Measurements from ENCODE around the gene UNC93B1.
"Not testable (repeated sequence)": the region's sequence is repeated elsewhere in the genome, so short reads cannot be mapped to it uniquely, and the experiment has no call there.

UNC93B1 gene

DNA sequence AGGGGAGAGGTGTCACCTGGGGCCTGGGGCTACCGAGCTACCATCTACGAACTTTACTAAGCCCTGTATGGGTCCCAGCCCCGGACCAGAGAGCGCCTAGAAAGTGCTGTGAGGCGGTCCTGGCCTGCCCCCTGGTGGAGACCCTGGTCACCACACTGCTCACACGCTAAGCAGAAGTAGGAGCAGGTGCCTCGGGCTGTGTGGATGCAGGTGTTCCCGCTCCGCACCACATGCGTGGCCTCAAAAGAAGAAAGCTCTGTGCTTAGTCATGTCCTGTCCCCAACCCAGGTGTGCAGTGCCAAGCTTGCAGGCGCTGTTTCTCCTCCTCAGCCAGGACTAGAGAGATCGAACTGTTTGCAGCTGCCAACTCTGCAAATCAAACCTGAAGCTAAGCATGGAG, 10.1 kb downstream of the UNC93B1 start:
- TF ChIP-seq, protein P1, sequence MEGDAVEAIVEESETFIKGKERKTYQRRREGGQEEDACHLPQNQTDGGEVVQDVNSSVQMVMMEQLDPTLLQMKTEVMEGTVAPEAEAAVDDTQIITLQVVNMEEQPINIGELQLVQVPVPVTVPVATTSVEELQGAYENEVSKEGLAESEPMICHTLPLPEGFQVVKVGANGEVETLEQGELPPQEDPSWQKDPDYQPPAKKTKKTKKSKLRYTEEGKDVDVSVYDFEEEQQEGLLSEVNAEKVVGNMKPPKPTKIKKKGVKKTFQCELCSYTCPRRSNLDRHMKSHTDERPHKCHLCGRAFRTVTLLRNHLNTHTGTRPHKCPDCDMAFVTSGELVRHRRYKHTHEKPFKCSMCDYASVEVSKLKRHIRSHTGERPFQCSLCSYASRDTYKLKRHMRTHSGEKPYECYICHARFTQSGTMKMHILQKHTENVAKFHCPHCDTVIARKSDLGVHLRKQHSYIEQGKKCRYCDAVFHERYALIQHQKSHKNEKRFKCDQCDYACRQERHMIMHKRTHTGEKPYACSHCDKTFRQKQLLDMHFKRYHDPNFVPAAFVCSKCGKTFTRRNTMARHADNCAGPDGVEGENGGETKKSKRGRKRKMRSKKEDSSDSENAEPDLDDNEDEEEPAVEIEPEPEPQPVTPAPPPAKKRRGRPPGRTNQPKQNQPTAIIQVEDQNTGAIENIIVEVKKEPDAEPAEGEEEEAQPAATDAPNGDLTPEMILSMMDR (conservative IDR thresholded peaks at IDR 0.05; ENCODE audit: low read length) = peak; percentile 58
- not testable (repeated sequence) for H3K9me2 ChIP-seq (replicated peaks; ENCODE audit: low read depth, low read length); H3K36me3 ChIP-seq (ENCODE audit: insufficient read depth, low read length); H3K9ac ChIP-seq (ENCODE audit: low read depth, low read length, poor library complexity, severe bottlenecking); H3F3A ChIP-seq (ENCODE audit: low read depth); H3K27me3 ChIP-seq (ENCODE audit: insufficient read depth, low read length, poor library complexity, severe bottlenecking); H4K20me1 ChIP-seq (ENCODE audit: insufficient read depth, low read length, poor library complexity, severe bottlenecking); H3K4me3 ChIP-seq (ENCODE audit: low read length, poor library complexity, severe bottlenecking); H3K79me2 ChIP-seq (ENCODE audit: insufficient read depth, low read length); H3K4me2 ChIP-seq (ENCODE audit: low read depth, low read length, poor library complexity, severe bottlenecking); H2AFZ ChIP-seq (ENCODE audit: low read length); H3K9me3 ChIP-seq (ENCODE audit: insufficient read depth, low read depth, low read length)
- peaks cover 16% of the 10 kb centered on the region for H3K4me1 ChIP-seq (ENCODE audit: insufficient read depth, low read length, poor library complexity, severe bottlenecking)

DNA sequence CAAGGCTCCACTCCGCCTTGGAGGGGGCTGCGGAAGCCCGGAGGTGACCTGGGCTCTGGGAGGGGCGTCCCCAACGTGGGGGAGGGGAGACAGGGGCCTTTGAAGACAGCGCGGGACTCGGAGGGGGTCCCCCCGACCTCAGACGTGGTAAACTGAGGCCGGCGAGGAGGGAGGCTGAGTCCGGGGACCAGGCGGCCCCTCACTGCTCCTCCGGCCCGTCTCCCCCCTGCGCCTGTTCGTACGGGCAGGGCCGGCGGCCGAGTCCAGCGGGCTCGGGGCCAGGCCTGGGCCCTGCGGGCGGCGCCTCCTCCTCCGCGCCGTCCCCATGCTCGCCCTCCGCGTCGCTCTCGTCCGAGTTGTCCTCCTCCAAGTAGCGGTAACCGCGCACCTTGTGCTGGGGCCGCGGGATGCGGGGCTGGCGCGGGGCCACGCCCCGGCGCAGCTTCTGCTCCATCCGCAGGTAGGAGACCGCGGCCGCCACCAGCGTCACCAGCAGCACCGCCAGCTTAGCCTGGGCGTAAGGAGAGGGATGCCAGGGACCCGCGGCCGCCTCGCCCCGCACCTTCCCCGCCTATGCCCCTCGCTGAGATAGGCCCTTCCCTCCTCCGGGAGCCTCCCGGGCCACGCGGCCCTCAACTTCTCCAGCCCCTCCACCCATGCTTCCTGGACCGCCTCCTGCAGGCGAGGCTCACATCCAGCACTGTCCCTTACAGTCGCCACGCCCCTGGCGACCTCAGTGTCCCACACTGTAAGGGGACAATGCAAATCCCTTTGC, 12.4 kb downstream of the UNC93B1 start:
- not testable (repeated sequence) for H4K20me1 ChIP-seq (ENCODE audit: insufficient read depth, low read length, poor library complexity, severe bottlenecking); H2AFZ ChIP-seq (ENCODE audit: low read length); H3K9ac ChIP-seq (ENCODE audit: low read depth, low read length, poor library complexity, severe bottlenecking); H3K4me1 ChIP-seq (ENCODE audit: insufficient read depth, low read length, poor library complexity, severe bottlenecking); H3K36me3 ChIP-seq (ENCODE audit: insufficient read depth, low read length); H3F3A ChIP-seq (ENCODE audit: low read depth); H3K4me3 ChIP-seq (ENCODE audit: low read length, poor library complexity, severe bottlenecking); H3K9me3 ChIP-seq (ENCODE audit: insufficient read depth, low read depth, low read length); H3K27me3 ChIP-seq (ENCODE audit: insufficient read depth, low read length, poor library complexity, severe bottlenecking); H3K9me2 ChIP-seq (replicated peaks; ENCODE audit: low read depth, low read length); H3K79me2 ChIP-seq (ENCODE audit: insufficient read depth, low read length); H3K4me2 ChIP-seq (ENCODE audit: low read depth, low read length, poor library complexity, severe bottlenecking)

DNA sequence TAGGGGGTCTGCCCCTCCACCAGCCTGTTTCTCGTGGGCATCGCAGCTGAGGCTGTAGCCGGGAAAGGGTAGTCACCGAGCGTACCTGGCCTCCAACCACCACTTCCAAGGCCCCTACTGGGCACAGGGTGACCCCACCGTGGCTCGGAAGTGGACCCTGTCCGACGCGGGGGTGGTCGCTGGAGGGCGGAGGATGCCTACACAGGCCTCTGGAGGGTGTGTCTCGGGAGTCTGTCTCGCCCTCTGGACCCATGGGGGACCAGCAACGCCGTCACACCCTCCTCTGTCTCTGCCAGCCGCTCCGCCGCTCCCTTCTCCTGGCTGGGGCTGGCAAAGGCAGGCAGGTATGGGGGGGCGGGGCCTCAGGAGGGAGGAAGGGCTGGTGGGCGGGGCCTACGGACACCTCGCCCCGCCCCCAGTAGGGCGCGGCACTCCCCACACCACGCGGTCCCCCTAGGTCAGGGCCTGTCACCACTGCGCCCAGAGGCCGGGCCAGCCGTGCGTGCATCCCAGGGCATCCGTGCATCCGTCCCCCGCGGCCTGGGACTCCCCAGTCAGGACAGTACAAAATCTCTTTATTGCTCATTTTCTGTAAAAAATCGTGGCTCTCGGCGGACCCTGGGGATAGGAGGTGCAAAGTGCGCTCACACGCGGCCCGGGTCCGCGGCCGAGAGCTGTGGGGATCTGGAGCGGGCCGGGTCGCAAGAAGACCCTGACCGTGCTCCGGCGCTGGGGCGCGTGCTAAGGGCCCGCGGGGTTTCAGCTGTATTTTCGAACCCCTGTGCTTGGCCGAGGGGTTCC, 13.2 kb downstream of the UNC93B1 start:
- not testable (repeated sequence) for H3K9ac ChIP-seq (ENCODE audit: low read depth, low read length, poor library complexity, severe bottlenecking); H3K9me3 ChIP-seq (ENCODE audit: insufficient read depth, low read depth, low read length); H3K27me3 ChIP-seq (ENCODE audit: insufficient read depth, low read length, poor library complexity, severe bottlenecking); H3F3A ChIP-seq (ENCODE audit: low read depth); H4K20me1 ChIP-seq (ENCODE audit: insufficient read depth, low read length, poor library complexity, severe bottlenecking); H2AFZ ChIP-seq (ENCODE audit: low read length); H3K4me3 ChIP-seq (ENCODE audit: low read length, poor library complexity, severe bottlenecking); H3K4me1 ChIP-seq (ENCODE audit: insufficient read depth, low read length, poor library complexity, severe bottlenecking); H3K9me2 ChIP-seq (replicated peaks; ENCODE audit: low read depth, low read length); H3K36me3 ChIP-seq (ENCODE audit: insufficient read depth, low read length); H3K4me2 ChIP-seq (ENCODE audit: low read depth, low read length, poor library complexity, severe bottlenecking); H3K79me2 ChIP-seq (ENCODE audit: insufficient read depth, low read length)

DNA sequence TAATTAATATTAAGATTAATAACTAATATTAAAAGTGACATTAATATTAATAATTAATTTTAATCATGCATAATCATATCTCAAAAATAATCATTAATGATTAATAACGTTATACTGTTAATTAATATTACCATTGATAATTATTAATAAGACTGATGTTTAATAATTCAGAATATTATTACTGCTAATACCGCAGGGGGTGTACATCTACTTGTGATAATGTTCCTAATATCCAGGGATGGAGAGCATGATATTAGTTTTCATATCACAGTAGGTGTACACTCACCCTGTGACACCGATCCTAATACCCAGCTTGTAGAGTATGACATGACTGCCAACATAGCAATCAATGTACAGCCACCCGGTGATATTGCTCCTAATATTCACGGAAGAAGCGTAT, 18.6 kb downstream of the UNC93B1 start:
- H2AFZ ChIP-seq (ENCODE audit: low read length); H3K4me3 ChIP-seq (ENCODE audit: low read length, poor library complexity, severe bottlenecking); H3K27me3 ChIP-seq (ENCODE audit: insufficient read depth, low read length, poor library complexity, severe bottlenecking); H3K36me3 ChIP-seq (ENCODE audit: insufficient read depth, low read length); H3F3A ChIP-seq (ENCODE audit: low read depth); H3K9me2 ChIP-seq (replicated peaks; ENCODE audit: low read depth, low read length); H3K9ac ChIP-seq (ENCODE audit: low read depth, low read length, poor library complexity, severe bottlenecking); H3K4me2 ChIP-seq (ENCODE audit: low read depth, low read length, poor library complexity, severe bottlenecking); H4K20me1 ChIP-seq (ENCODE audit: insufficient read depth, low read length, poor library complexity, severe bottlenecking); H3K4me1 ChIP-seq (ENCODE audit: insufficient read depth, low read length, poor library complexity, severe bottlenecking); H3K9me3 ChIP-seq (ENCODE audit: insufficient read depth, low read depth, low read length); H3K79me2 ChIP-seq (ENCODE audit: insufficient read depth, low read length): not testable (repeated sequence)

All from Loucy (cell line).